C4-2B (cell line): Measurements from ENCODE around the gene STARD13.
A peak's percentile ranks its signal among the peaks of the same experiment; 100 is the strongest.

ENCODE experiments used
- H3K27ac ChIP-seq: fragments of 450-650 bp; 2 replicates; pipeline ENCODE4 v1.5.1; 2017
- CTCF ChIP-seq: fragments of 450-650 bp; conservative IDR thresholded peaks from 2 replicates; pipeline ENCODE4 v1.5.1; 2017; ENCODE audit warnings: mild to moderate bottlenecking
- ZFX ChIP-seq: fragments of 450-650 bp; IDR thresholded peaks from 2 replicates; pipeline ENCODE4 v1.6.1; 2017

Gene STARD13

GRCh38 chr13:33081666-33082065 is 203.9 kb downstream of the STARD13 start:
- TF ChIP-seq CTCF = no peak
- TF ChIP-seq ZFX = no peak
- H3K27ac ChIP-seq = peak overlapping the region; percentile 41; the same call in 1 of the 2 replicates

- TF ChIP-seq ZFX = no peak
- no peak overlapping the region for H3K27ac ChIP-seq
Measured at GRCh38 chr13:33080972-33081590, 204.5 kb downstream of the STARD13 start.

- H3K27ac ChIP-seq = peak overlapping the region; percentile 83
- TF ChIP-seq ZFX = no peak
- no peak for TF ChIP-seq CTCF
Measured at GRCh38 chr13:33079960-33080359, 205.6 kb downstream of the STARD13 start.

- TF ChIP-seq CTCF (no peak), ZFX (no peak)
- peak overlapping the region; percentile 10; the same call in 1 of the 2 replicates for H3K27ac ChIP-seq
Measured at GRCh38 chr13:33078263-33078662, 207.3 kb downstream of the STARD13 start.

GRCh38 chr13:33076001-33076992 is 209.3 kb downstream of the STARD13 start:
- TF ChIP-seq ZFX (no peak), CTCF (no peak)
- no peak overlapping the region for H3K27ac ChIP-seq

GRCh38 chr13:33073338-33073737 is 212.2 kb downstream of the STARD13 start:
- TF ChIP-seq CTCF (no peak), ZFX (no peak)

GRCh38 chr13:33072759-33073158 is 212.8 kb downstream of the STARD13 start:
- TF ChIP-seq ZFX = no peak
- TF ChIP-seq CTCF = no peak
- no peak overlapping the region for H3K27ac ChIP-seq

More at GRCh38 chr13:33073338-33073737, 212.2 kb downstream of the STARD13 start:
- H3K27ac ChIP-seq = no peak overlapping the region
